Astrocyte of the cerebellum (primary cell): ENCODE data around the gene ST6GALNAC1.

Source experiments
- DNase-seq: peaks from one replicate; pipeline ENCODE4 v3.0.0-alpha.2; 2011; ENCODE audit warnings: low read depth
- H3K4me3 ChIP-seq: 2 replicates; pipeline ENCODE4 v1.5.1; 2011; ENCODE audit warnings: mild to moderate bottlenecking, low read depth, low read length, moderate library complexity
- in situ Hi-C: cut with HindIII; loops from 2 replicates; pipeline ENCODE4 v1.10.0; 2017; ENCODE audit warnings: low sequenced_read_pairs
- TF ChIP-seq, protein P1 (sequence below): IDR thresholded peaks from 2 replicates; pipeline ENCODE4 v1.5.1; 2012; ENCODE audit warnings: low read length, low read depth, moderate library complexity, mild to moderate bottlenecking; ENCODE audit errors: missing control alignments

The ST6GALNAC1 gene

DNA sequence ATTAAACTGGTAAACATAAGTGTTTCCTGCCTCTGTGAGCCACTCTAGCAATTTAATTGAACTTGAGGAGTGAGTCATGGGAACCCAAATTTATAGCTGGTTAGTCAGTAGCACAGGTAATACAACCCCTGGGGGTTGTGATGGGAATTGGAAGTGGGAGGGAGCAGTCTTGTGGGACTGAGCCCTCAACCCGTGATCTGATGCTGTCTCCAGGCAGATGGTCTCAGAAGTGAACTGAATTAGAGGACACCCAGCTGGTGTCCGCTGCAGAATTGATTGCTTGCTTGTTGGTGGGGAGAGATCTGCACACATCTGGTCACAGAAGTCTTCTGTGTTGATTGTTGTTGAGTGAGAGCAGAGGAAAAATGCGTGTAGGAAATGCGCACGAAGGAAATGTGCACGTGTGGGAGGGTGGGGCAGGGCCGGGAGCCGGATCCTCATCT is 50.2 kb downstream of the ST6GALNAC1 start:
- DNase-seq: no peak
- in situ Hi-C loops: no loop called here
- H3K4me3 ChIP-seq: no peak overlapping the region
- TF ChIP-seq, protein P1, sequence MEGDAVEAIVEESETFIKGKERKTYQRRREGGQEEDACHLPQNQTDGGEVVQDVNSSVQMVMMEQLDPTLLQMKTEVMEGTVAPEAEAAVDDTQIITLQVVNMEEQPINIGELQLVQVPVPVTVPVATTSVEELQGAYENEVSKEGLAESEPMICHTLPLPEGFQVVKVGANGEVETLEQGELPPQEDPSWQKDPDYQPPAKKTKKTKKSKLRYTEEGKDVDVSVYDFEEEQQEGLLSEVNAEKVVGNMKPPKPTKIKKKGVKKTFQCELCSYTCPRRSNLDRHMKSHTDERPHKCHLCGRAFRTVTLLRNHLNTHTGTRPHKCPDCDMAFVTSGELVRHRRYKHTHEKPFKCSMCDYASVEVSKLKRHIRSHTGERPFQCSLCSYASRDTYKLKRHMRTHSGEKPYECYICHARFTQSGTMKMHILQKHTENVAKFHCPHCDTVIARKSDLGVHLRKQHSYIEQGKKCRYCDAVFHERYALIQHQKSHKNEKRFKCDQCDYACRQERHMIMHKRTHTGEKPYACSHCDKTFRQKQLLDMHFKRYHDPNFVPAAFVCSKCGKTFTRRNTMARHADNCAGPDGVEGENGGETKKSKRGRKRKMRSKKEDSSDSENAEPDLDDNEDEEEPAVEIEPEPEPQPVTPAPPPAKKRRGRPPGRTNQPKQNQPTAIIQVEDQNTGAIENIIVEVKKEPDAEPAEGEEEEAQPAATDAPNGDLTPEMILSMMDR: no peak

GRCh38 chr17:76588182-76588581 is 55.4 kb downstream of the ST6GALNAC1 start:
- in situ Hi-C loops: no loop called here
- no peak overlapping the region for H3K4me3 ChIP-seq
- DNase-seq: no peak
- TF ChIP-seq, protein P1: no peak

GRCh38 chr17:76586741-76587487 is 56.6 kb downstream of the ST6GALNAC1 start:
- no peak overlapping the region for H3K4me3 ChIP-seq
- no peak for DNase-seq
- TF ChIP-seq, protein P1: no peak
- in situ Hi-C loops: no loop called here

- in situ Hi-C loops: no loop called here
- DNase-seq: no peak
- H3K4me3 ChIP-seq: peak within 1 kb of the TSS; percentile 43
- TF ChIP-seq, protein P1: no peak
Measured at GRCh38 chr17:76585649-76586593, 57.6 kb downstream of the ST6GALNAC1 start, which contains the start of gene ST6GALNAC2. ST6GALNAC2 (minus strand) TSS chr17:76585860; CDS start chr17:76585808, 52 bp downstream.

- TF ChIP-seq, protein P1: no peak
Measured at GRCh38 chr17:76585033-76585648, 58.4 kb downstream of the ST6GALNAC1 start.

DNA sequence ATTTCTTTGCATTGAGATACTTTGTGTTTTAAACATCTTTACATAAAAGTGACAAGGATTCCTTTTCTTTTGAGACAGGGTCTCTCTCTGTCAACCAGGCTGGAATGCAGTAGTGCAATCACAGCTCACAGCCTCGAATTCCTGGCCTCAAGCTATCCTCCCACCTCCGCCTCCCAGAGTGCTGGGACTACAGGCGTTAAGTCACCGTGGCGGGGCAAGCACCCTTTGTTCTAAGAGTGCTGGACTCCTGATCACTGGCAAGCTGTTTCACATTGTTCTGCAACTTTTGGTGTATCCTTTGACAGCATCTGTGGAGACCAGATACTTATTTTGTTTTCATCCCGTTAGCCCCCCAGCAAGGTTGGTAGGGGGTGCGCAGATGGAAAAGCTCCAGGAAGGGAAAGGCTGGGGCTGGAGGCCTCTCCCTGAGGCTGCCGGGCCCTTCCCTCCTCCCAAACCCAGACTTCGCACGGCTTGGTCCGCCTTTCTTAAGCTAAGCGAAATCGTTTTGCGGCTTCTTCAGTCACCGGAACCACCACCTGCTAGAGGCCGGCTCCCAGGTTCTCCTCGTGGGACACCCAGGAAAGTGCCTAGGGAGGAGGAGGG is 59.0 kb downstream of the ST6GALNAC1 start:
- TF ChIP-seq, protein P1: no peak
- H3K4me3 ChIP-seq: peak overlapping the region; percentile 43
- in situ Hi-C loops: no loop called here
- DNase-seq: no peak

More at GRCh38 chr17:76585033-76585648, 58.4 kb downstream of the ST6GALNAC1 start:
- in situ Hi-C loops: no loop called here
- DNase-seq: no peak
- peak overlapping the region; percentile 43 for H3K4me3 ChIP-seq
